ENCODE results near the gene MYO7B. TPM values are rescaled to one million over a fixed set of nuclear protein-coding genes. Genes with fewer than 3 reads are reported as not detected.

Gene MYO7B
- total RNA-seq (under 1 TPM in 4 of 7 donors, not detected in 3; 0.23 to 0.95 (median 0.25) TPM), polyA plus RNA-seq (under 1 TPM; 0.05 to 0.46 TPM)
- long read RNA-seq, donor 1: 0 reads
- long read RNA-seq, donor 2: 0 reads
- long read RNA-seq, donor 3, partial matches to known transcripts: 1 of 1 reads
- long read RNA-seq, donor 3, other reads (novel, unspliced or antisense): 0 of 1 reads

GRCh38 chr2:127535422-127535901 lies at the start of gene MYO7B:
TSS of gene MYO7B (plus strand) at chr2:127535683. CDS start at chr2:127559723, 24,040 bp downstream.
- H3K4me3 ChIP-seq: no peak within 1 kb of the TSS
- no peaks in the 10 kb centered on the region for H3K27me3 ChIP-seq
- 50 to 57% (median 51%) methylated on average over 11 of the region's 11 CpGs for WGBS, 3 donors
- H3K9me3 ChIP-seq: no peaks in the 10 kb centered on the region
- H3K36me3 ChIP-seq: no peaks in the 10 kb centered on the region
- no peaks in the 10 kb centered on the region for H3K4me1 ChIP-seq (ENCODE audit: insufficient read depth)
- TF ChIP-seq POLR2A (IDR thresholded peaks at IDR 0.05) (no peak), EP300 (IDR thresholded peaks at IDR 0.05) (no peak), CTCF (IDR thresholded peaks at IDR 0.05) (no peak)
- H3K27ac ChIP-seq: no peak within 1 kb of the TSS
- intact Hi-C loops (cut with DNase I): loop anchor here in 1 of 4 donors (10.0 kb wide), 1 partner anchor 109 kb away; the partner anchor contains the start of gene GPR17
- DNase-seq: peak in 1 of 5 donors; percentile 26

DNA sequence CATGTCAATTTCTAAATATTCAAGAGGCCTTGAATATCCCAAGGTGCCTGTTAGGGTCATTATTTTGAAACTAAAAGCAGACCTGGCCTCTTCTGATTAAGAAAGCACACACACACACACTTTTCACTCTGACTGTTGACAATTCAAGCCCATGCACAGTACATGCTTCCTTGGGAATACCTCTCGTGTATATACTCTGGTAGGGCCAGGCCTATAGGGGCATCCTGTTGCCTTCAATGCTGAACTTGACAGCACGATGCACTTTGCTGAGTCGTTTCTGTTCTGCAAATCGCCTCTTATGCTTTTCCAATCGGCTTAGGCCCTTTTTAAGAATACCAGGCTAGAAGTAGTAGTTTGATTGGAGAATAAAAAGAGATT lies 49.8 kb upstream of the MYO7B start:
- H3K4me1 ChIP-seq (ENCODE audit: insufficient read depth): no peaks in the 10 kb centered on the region
- H3K9me3 ChIP-seq: no peaks in the 10 kb centered on the region
- 81 to 91% (median 82%) methylated on average over 5 of the region's 5 CpGs for WGBS, 3 donors
- no peaks in the 10 kb centered on the region for H3K36me3 ChIP-seq
- TF ChIP-seq CTCF (IDR thresholded peaks at IDR 0.05) (no peak), EP300 (IDR thresholded peaks at IDR 0.05) (no peak), POLR2A (IDR thresholded peaks at IDR 0.05) (no peak)
- no peak overlapping the region for H3K4me3 ChIP-seq
- intact Hi-C loops (cut with DNase I): loop anchor here in 2 of 4 donors (10.0 kb wide), 1 partner anchor 161 kb away; no protein-coding TSS in a partner anchor
- no peak for DNase-seq
- no peaks in the 10 kb centered on the region for H3K27me3 ChIP-seq
- no peak overlapping the region for H3K27ac ChIP-seq

DNA sequence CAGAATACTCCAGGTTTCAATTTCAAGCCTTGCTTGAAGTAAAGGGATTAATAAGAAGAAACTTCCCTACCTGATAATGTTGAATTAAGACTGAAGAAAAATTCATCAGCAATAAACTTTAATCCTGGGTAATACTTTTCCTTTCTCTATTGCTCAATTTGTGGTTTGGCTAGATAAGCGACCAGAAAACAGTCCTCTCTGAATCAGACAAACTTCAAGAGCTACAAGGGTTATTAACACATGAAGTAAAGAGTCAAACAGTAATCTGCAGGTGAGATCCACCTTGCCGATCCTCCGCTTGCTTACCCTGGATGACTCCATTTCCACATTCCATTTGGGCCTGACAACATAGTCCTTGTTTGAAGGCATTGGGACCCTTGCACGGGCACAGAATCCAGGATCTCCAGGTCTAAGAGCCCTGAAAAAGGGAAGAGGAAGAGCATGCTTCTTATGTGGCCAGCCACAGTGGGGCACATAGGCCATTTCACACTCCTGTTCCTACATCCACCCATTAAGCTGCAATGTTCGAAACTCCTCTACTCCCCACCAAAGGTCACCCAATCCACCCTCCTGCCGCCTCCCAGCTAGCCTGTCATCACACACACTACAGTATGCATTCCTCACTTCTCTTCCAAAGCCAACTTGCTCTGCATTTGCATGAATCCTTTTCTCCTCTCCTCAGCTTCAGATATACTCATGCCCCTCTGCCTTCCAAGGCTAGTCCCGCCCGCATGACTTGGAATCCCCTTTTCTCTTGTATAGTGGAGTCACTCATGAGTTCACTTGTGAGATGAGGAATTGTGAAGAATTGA lies 49.0 kb upstream of the MYO7B start:
- Histone ChIP-seq H3K4me3 (no peak overlapping the region), H3K9me3 (no peaks in the 10 kb centered on the region), H3K27ac (no peak overlapping the region), H3K4me1 (ENCODE audit: insufficient read depth) (no peaks in the 10 kb centered on the region), H3K27me3 (no peaks in the 10 kb centered on the region), H3K36me3 (no peaks in the 10 kb centered on the region)
- intact Hi-C loops (cut with DNase I): loop anchor here in 2 of 4 donors (10.0 kb wide), 1 partner anchor 162 kb away; no protein-coding TSS in a partner anchor
- TF ChIP-seq CTCF (IDR thresholded peaks at IDR 0.05) (no peak), EP300 (IDR thresholded peaks at IDR 0.05) (no peak)
- WGBS, 3 donors: 85 to 88% (median 88%) methylated on average over 8 of the region's 8 CpGs
- no peak for DNase-seq

DNA sequence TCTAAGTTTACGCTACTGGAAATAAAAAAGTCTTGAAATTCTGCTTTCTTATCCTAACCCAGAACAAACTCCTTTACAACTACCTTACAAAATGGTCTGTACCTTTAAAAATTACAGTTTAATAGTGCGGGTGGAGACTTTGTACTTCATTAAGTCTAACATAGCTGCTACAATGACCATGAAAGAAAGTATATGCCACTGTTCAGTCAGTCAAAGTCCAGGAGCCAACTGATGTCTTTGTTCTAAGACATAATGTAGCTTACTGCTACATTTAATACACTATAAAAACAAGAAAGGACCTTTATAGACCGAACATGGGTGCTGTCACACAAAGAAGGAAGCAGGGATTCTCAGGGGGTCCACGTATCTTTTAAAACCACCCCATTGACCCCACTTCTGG lies 45.2 kb upstream of the MYO7B start:
- Histone ChIP-seq H3K36me3 (no peaks in the 10 kb centered on the region), H3K4me3 (no peak overlapping the region), H3K9me3 (no peaks in the 10 kb centered on the region), H3K27me3 (no peaks in the 10 kb centered on the region), H3K27ac (no peak overlapping the region), H3K4me1 (ENCODE audit: insufficient read depth) (no peaks in the 10 kb centered on the region)
- intact Hi-C loops (cut with DNase I): no loop called here
- TF ChIP-seq EP300 (IDR thresholded peaks at IDR 0.05): no peak
- no peak for TF ChIP-seq CTCF (IDR thresholded peaks at IDR 0.05)
- no peak for TF ChIP-seq POLR2A (IDR thresholded peaks at IDR 0.05)
- WGBS, 3 donors: 90 to 94% (median 90%) methylated on average over 4 of the region's 4 CpGs
- DNase-seq: no peak
